Glomerular endothelial cell (primary cell): Measurements from ENCODE around the gene CACNA1C. TPM values are rescaled to one million over a fixed set of nuclear protein-coding genes. Genes with fewer than 3 reads are reported as not detected.

Source experiments
- DNase-seq: peaks from one replicate; pipeline ENCODE4 v3.0.0-alpha.2; 2011; ENCODE audit warnings: low read depth, low spot score; ENCODE audit errors: extremely low read depth
- total RNA-seq: library from RNA; depleted of rRNA; stranded (reverse); fragments of >200 nt; gene quantifications from 2 replicates; pipeline ENCODE4 v1.2.3, GENCODE V29; 2015

CACNA1C gene
- total RNA-seq, 1 donor from 2014 or later = 0.47 TPM

DNA sequence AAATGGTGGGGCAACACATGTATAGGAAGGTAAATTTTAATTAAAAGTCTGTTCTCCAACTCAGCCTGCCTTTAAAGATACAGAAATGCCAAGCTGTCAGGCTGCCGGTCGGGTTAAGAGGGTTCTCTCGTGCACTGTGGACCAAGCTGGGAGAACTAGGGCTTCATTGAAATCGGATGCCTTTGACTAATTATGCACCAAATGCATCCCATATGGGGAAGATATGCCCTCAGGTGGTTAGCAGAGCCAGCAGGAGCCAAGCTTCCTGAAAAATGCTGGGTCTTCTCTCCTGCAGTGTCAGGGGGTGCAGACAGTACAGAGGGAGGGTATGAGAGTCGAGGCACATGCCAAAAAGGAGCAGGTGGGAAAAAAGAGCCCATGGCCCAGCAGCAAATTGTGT is 236.1 kb downstream of the CACNA1C start:
- DNase-seq = no peak

DNA sequence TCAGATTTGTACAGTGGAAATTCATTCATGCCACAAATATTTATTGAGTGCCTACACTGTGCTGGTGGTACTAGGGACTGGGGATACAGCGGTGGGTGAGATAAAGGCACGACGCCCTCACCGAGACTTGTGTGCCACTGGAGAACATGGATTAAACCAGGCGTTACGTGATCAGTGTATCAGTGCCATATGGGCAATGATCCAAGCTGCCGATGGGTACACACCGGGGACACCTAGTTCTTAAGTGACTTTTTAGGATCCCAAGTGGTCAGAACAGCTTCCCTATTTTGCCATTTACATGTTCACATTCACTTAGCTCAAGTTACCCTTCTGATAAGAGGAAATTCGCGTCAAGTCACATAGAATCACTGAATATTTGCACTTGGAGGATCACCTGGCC is 236.7 kb downstream of the CACNA1C start:
- no peak for DNase-seq

DNA sequence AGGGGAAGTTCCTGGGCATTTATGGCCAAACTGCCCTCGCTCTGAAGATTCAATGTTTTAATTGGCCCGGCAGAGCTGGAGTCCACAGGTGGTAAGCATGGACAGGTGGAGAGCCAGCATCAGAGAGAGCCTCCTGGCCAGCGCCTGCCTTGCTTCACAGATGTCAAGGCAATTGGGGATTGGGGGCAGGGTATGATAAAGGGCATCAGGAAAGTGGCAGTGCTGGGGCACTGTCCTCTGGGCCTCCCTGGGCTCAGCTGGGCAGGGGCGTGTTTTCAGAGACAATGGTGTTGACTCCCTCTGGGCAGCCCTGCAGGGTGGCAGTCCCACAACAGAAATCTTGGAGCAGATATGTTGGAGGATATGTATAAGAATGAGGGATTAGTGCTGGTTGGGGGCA is 237.3 kb downstream of the CACNA1C start:
- DNase-seq = no peak

DNA sequence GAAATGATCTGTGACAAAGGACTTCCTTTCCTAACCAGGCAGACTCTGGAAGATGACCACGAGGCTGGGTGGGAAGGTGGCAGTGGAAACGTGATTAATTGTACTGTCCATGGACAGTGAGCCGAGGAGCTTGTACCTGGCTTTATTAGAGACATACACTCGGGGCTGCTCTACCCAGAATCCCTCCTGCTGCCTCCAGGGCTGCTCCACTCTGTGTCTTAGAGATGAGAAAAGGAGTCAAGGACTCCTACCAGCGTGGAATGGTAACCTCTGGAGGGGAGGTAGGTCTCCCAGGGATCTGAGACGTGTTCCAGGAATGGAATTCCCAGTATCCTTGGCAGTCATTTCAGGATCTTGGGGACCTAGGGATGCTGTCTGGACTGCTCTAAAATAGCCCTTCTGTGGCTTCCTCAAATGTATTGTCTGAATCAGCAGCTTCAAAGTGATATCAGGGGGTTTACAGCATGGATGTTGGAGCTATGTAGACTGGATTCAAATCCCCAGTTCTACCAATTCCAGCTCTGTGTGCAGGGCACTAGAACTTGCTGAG is 237.8 kb downstream of the CACNA1C start:
- DNase-seq = no peak

DNA sequence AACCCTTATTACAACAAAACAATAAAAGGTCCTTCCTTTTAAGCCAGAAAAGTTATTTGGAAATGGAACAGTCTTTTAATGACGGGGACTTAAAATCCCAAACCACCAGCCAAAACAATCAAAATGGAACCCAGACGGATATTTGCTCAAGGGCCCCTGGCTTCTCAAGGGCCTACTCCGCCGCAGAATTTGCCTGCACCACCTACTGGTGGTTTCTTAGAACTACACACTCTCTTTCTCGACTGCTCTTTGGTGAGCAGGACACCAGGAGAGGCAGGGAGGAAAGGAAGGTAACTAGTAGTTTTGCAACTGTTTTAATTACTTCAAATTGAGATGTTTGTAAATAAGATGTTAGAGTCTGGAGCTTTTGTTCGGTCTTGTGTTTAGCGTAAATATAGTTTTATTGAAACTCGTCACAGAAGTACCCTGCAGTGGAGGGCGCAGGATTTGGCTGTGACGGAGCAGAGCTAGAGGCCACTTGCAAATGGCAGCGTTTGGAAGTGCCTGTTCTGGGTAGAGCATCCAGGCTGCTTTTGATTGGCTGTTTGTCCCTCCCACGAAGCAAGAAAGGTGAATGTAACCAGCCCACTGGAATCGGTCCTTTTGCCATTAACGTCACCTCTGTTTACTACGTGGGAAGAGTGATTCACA is 238.5 kb downstream of the CACNA1C start:
- DNase-seq = peak; percentile 16

DNA sequence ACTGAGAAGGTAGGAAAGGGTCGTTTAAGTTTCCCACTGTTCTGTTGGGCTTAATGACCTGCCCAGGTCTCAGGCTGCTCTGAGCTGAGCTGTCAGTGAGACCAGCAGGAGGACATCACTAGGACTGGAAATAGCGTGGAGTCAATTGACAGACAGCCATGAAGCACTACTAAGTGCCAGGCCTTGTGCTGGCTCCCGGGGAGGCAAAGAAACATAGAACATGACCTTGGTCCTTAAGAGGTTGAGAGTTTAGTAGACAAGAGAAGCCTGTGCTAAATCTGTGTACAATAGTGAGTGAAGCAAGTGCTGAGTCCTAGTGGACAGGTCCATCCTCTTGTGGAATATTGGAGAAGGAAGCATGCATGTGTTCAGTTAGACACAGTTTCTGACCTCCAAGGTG is 239.2 kb downstream of the CACNA1C start:
- no peak for DNase-seq

DNA sequence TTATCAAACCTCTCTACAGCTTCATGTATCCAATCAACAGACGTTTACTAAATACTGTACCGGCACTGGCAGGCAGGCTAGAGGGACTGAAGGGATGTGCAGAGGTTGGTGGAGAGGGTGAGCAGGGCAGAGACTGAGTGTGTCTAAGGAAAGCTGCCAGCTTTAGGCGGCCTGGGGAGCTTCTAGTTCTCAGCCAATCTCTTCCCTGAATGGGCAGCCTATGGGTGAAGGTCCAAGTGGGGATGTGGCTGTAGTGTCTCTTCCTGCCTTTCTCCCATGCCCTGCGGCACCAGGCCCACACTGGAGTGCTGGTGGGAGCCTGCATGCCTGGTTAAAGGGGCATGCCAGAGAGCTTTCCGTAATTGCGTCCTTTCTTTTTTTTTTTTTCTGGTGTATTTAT is 239.8 kb downstream of the CACNA1C start:
- DNase-seq = no peak

DNA sequence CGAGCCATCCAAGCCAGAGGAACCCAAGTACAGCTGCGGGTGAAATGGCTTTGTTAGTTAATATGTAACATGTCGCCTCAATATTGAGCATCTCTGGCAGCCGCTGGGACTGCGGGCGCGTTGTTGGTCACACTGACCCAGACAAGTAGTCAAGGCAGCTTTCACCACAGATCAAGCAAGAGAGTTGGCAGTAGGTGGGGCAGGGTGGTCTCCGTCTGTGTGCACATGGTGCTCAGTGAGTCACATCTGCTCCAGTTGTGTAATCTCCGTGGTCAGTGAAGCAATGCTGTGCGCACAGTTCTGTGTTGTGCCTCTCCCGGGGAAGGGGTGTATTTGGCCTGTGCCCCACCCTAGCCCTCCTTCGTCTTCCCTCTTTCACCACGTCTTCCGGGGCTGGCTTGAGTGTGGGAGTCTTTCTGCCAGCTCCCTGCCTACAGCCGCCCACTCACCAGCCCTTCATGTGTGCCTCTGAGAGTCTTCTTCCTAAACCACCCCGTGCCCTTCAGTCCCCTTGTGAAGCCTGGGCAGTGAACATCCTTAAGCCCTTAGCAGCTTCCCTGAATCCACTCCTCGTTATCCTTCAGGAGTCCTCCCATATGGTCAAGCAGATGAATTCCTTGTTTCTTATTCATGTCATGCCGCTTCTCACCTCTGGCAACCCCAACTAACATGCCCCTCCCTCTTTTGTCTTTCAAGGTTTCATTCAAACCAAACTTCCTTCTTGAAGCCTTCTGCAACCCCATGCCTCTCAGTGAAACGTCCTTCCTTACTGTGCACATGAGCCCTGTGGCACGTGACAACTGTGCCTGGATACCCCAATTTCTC is 242.1 kb downstream of the CACNA1C start:
- DNase-seq = no peak

DNA sequence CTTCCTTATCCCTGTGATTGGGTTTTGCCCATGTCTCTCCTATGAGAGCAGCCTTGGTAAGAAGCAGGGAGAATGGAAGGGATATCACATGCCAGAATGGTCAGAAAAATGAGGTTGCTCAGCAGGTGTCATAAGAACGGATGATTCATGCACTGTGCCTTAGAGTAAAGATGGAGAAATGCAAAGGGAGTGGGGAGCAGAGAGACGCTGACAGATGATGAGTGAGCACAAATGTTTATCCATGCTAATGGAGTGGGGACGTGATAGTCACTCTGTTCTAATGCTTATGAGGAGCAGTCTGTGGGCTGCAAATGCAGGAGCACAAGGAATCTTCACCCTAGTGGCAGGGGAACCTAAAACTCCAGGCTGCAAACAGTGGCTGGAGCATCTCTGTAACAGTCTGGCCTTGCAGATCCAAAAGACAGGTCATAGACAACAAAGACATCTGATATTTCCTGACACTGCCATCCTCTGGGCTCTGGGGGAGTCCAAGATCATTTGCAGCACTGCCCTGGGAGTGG is 243.2 kb downstream of the CACNA1C start:
- no peak for DNase-seq

DNA sequence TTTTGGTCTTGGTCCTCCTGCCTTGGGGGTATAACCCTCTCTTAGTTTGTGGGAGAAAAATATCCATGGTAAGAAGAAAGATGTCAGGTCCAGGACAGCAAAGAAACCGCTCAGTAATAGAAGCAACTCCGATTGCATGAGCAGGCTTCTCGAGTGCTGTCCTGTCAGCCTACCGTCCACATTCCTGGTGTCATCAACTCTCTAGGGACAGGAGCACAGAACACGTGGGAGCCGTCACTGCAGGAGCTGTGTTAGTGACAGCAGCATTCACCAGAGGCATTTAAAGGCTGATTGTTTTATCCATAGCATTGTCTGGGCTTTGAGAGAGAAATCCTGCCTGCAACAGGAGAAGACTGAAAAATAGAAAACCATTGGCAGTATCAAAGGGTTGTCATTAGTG is 244.2 kb downstream of the CACNA1C start:
- DNase-seq = no peak

DNA sequence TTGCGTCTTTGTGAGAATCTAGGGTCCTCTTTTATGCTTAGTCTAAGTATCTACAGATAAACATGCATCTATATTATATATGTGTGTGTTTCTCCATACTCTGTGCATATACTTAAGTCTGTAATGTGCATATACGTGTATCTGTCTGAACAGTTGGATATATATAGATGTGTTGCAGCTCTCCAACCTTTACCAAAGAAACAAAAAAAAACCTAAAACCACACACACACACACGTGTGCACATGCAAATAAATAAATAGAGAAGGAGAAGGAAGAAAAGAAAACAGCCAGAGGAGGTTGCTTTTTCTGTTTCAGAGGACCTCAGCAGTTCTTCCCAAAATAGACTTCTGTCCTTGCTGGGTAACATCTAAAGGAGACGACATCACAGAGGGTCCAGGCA is 244.9 kb downstream of the CACNA1C start:
- DNase-seq = no peak

DNA sequence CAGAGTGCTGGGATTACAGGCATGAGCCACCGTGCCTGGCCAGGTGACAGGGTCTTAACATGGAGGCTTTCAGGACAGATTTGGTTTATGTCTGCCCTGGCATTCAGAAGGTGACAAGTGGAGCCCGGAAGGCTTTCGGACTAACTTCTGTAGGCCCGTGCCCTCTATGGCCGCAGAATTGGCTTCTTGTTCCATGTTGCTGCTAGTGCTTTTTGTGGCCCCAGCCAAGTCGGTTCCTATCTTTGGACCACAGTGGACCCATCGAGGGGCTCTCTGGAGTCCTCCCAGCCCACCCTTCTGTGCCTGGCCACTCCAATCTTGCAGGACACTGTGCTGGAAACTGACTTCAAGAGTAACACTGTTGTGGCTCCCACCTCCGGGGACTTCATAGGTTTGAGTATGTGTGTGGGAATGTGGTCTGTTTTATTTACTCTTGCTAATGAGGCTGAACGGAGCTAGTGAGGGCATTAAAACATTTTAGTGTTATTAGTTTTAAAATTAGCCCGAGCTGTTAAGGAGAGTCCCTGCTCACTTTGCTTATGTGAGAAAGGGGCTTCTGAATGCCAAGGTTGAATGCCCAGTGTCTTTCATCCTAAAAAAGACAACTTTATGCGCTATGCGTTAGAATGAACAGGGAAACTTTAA is 245.9 kb downstream of the CACNA1C start:
- no peak for DNase-seq

DNA sequence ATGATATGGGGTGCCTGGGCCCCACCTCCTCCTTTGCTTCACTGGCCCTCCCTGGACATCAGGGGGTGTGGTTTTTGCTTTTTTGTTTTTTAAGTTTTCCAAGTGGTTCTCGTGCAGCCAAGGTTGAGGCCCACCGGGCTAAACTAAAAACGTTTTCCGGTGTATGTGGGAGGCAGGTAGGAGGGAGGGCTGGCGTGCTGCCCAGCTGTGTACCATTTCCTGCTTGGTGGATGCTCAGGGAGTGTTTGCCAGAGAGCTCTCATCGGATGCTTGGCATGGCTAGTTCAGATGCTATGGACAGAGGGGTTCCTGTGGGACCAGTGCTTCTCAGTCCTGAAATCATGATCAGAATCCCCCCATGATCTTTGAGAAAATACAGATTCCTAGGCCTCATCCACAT is 246.4 kb downstream of the CACNA1C start:
- no peak for DNase-seq

DNA sequence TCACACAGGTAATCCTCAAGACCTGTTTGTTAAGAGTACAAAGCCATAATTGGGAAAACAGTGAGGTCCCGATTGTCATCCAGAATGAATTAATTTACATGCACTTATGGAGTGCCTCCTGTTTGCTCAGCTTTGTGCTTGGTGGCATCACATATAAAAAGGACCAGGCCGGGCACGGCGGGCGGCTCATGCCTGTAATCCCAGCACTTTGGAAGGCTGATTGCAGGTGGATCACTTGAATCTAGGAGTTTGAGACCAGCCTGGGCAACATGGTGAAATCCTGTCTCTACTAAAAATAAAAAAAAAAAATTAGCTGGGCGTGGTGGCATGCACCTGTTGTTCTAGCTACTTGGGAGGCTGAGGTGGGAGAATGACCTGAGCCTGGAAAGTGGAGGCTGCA is 247.4 kb downstream of the CACNA1C start:
- DNase-seq = no peak

DNA sequence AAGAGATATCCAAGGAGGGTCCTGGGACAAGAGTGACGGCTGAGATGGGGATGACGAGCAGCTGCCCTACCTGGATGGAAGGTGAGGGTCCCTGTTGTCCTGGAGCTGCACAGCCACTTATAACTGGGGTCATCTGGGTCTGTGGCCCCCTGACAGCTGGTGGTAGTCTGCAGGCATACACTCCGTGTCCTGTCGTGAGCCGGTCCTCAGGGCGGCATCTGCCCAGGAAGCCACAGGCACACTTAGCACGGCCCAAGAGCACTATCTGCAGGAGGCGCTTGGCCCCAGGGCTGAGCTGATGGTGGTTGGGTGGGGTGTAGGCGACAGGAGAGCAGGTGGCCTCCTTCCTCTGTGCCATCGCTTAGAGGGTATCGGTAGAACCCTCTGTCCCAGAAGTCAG is 248.1 kb downstream of the CACNA1C start:
- DNase-seq = no peak

DNA sequence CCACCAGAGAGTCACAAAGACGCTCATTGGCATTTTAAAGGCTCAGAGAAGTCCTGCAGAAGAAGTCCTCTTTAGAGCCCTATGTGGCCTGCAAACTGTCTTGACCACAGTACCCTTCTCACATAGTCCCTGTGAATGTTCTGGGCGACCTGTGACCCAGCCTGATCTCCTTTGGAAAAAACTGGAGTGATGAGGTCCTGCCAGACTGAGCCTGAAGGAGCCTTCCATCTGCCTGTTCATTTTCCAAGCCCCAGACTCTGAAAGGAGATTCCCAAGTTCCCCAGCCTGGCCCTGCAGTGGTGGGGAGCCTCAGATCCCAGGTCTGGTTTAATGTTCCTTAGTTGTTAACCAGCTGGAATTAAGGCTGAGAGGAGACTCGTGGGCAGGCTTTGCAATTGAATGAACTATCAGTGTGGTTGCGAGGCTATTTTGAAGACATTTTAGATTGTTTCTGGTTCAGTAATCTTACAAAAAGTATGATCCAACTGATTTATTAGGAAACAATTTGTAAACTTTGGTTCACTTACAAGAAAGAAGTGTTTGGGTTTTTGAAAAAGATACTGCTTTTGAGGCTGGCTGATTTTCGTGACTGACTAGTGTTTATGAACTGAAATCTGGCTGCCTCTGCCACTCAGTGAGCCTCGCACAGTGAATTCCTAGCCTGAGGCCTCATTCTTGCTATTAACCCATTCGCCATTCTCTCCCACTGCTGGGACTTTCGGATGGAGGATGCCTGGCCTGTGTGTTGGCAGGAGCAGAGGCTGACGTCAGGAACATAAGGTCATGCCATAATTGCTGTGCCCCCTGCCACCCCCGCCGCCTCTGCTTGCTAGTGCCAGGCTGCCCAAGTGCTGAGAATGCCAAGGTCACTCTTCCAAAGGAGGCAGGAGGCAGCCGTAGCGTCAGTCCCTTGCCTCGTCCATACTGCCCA is 249.0 kb downstream of the CACNA1C start:
- no peak for DNase-seq

DNA sequence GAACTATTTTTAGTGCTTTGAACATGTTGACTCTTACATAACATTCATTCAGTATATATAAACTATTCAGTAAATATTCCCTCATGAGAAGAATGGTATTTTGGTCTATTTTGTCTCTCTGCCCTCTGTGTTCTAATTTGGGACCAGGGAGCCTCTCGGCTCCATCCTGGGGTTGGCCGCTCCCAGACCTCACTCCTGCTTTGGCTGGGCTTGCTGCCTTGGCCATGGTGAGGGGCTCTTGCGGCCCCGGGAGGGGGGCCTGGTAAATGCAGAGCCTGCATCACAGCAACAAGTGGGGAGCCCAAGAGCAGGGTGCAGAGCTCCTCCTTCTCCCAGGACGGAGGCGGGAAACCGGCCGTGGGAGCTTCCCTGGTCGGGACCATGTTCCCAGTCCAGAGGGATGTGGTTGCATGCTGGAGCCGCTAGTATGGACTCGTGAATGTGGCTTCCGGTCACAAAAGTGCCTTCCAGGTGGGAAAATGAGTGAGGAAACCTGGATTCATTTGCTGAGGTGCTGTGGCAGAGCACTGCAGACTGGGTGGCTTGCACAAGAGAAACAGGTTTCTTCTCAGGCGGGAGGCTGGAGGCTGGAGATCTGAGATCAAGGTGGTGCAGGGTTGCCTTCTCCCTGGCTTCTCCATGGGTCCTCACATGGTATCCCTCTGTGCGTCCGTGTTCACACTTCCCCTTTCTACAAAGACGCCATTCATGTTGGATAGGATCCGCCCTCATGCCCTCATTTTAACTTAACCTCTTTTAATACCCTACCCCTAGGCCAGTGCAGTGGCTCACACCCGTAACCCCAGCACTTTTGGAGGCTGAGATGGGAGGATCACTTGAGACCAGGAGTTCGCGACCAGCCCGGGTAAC is 250.2 kb downstream of the CACNA1C start:
- DNase-seq = no peak

DNA sequence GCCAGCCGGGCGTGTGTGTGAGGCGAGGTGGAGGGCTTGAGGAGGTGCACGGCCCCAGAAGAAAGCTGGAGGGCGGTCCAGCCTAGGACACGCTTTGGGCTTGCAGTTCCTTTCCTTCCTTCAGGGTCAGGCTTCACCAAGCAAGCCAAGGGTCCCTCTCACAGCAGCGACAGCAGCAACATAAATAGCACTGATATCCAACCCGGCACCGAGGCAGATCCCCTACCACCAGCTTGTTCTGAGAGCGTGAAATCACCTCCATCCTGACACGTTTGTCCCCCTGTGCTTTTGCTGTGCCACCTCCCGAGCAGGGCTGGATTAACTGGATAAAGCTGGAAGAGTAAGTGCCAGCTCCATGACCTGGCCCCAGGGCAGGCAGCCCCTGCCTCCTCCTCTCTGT is 251.4 kb downstream of the CACNA1C start:
- DNase-seq = no peak

DNA sequence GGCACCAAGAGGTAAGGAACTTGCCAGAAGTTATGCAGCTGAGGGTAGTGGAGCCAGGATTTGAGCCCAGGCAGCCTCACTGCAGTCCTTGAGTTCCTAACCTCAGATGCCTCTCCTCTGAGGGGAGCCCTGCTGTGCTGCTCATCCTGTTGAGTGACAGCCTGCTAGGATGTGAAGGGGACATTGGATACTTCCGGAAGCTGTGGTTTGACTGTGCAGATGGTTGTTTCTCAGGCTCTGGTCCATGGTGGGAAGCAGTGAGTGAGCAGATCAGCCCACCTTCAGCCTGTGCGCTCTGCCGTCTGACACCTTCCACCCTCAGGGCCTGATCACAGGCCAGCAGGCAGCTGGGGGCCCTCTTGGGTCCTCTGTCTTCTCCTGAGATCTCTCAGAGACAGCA is 253.2 kb downstream of the CACNA1C start:
- no peak for DNase-seq
